ENCODE results near the gene TSPOAP1. TPM values are rescaled to one million over a fixed set of nuclear protein-coding genes. Genes with fewer than 3 reads are reported as not detected.
A peak's percentile ranks its signal among the peaks of the same experiment; 100 is the strongest.

The TSPOAP1 gene
- total and polyA plus RNA-seq, 2 of the 13 experiments (the other 11 are each of a cell fraction or from before 2014, with no cell fraction given), result not detected

DNA sequence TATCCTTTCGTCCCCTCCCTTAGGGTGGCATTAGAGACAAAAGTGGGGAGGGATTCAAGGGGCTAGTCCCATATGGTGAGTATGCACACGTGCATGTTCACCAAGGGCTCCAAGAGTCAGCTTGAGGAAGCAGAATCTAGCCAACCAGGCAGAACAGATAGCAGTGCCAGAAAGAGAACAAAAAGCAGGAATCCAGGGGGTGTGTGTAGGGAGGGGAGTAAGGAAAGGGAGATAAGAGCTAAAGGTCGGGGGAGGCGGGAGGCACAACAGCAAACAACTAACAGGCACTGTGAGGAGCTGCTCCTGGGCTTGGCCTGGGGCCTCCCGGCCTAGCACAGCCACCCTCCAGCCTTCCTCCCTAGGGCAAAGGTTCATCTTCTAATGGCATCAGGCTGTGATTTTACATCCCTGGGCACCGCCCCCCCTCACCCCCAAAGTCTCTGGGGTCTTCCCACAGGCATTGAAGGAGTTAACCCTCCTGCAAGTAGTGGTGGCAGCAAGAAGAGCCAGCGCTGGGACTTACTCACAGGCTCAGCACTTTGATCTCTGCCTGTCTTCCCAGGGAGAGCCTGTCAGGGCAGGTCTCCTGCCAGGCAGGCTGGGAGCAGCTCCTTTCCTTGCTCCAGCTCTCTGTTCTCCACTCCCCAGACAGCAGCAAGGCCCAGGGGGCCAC, 35.8 kb upstream of the TSPOAP1 start (continued):
- TF ChIP-seq, protein P1, sequence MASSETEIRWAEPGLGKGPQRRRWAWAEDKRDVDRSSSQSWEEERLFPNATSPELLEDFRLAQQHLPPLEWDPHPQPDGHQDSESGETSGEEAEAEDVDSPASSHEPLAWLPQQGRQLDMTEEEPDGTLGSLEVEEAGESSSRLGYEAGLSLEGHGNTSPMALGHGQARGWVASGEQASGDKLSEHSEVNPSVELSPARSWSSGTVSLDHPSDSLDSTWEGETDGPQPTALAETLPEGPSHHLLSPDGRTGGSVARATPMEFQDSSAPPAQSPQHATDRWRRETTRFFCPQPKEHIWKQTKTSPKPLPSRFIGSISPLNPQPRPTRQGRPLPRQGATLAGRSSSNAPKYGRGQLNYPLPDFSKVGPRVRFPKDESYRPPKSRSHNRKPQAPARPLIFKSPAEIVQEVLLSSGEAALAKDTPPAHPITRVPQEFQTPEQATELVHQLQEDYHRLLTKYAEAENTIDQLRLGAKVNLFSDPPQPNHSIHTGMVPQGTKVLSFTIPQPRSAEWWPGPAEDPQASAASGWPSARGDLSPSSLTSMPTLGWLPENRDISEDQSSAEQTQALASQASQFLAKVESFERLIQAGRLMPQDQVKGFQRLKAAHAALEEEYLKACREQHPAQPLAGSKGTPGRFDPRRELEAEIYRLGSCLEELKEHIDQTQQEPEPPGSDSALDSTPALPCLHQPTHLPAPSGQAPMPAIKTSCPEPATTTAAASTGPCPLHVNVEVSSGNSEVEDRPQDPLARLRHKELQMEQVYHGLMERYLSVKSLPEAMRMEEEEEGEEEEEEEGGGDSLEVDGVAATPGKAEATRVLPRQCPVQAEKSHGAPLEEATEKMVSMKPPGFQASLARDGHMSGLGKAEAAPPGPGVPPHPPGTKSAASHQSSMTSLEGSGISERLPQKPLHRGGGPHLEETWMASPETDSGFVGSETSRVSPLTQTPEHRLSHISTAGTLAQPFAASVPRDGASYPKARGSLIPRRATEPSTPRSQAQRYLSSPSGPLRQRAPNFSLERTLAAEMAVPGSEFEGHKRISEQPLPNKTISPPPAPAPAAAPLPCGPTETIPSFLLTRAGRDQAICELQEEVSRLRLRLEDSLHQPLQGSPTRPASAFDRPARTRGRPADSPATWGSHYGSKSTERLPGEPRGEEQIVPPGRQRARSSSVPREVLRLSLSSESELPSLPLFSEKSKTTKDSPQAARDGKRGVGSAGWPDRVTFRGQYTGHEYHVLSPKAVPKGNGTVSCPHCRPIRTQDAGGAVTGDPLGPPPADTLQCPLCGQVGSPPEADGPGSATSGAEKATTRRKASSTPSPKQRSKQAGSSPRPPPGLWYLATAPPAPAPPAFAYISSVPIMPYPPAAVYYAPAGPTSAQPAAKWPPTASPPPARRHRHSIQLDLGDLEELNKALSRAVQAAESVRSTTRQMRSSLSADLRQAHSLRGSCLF (CRISPR knock-in tag; IDR thresholded peaks at IDR 0.05; ENCODE audit: borderline replicate concordance), result no peak
- TF ChIP-seq CHD4 (IDR thresholded peaks at IDR 0.05; ENCODE audit: borderline replicate concordance, low read length) (peak; percentile 59; the same call in 1 of the 2 replicates), ZEB1 (IDR thresholded peaks at IDR 0.05; ENCODE audit: insufficient replicate concordance, low read depth) (peak; percentile 39), XBP1 (CRISPR knock-in tag; IDR thresholded peaks at IDR 0.05) (no peak), ZNF230 (CRISPR knock-in tag; IDR thresholded peaks at IDR 0.05) (no peak), SNRNP70 (IDR thresholded peaks at IDR 0.05; ENCODE audit: low read depth, low read length) (no peak), BCL6 (CRISPR knock-in tag; IDR thresholded peaks at IDR 0.05) (peak; percentile 60), SMC3 (IDR thresholded peaks at IDR 0.05; ENCODE audit: low read length) (no peak), RAD21 (CRISPR knock-in tag; IDR thresholded peaks at IDR 0.05) (peak; percentile 1), KDM4B (CRISPR knock-in tag; IDR thresholded peaks at IDR 0.05) (no peak), KMT2B (CRISPR knock-in tag; IDR thresholded peaks at IDR 0.05) (0 out of 2 replicates have a peak, but pooled peaks have one; percentile 4), CCDC6 (CRISPR knock-in tag; IDR thresholded peaks at IDR 0.05) (no peak), RAD51 (IDR thresholded peaks at IDR 0.05; ENCODE audit: borderline replicate concordance) (no peak), ZNF552 (CRISPR knock-in tag; IDR thresholded peaks at IDR 0.05; ENCODE audit: borderline replicate concordance) (peak; percentile 74; the same call in 1 of the 2 replicates), MED1 (CRISPR knock-in tag; IDR thresholded peaks at IDR 0.05) (peak; percentile 49; the same call in 1 of the 2 replicates), NFIB (CRISPR knock-in tag; IDR thresholded peaks at IDR 0.05; ENCODE audit: borderline replicate concordance) (no peak), ZNF282 (IDR thresholded peaks at IDR 0.05; ENCODE audit: partially characterized antibody) (no peak), STAT5B (CRISPR knock-in tag; IDR thresholded peaks at IDR 0.05) (no peak), CBX5 (CRISPR knock-in tag; IDR thresholded peaks at IDR 0.05; ENCODE audit: borderline replicate concordance) (no peak; the same call in 1 of the 2 replicates), KDM2A (CRISPR knock-in tag; IDR thresholded peaks at IDR 0.05; ENCODE audit: borderline replicate concordance, low read depth) (peak; percentile 59; the same call in 1 of the 2 replicates), TP53 (CRISPR knock-in tag; conservative IDR thresholded peaks at IDR 0.05) (no peak), NFKBIZ (CRISPR knock-in tag; IDR thresholded peaks at IDR 0.05) (no peak; the same call in 1 of the 2 replicates), PTBP1 (IDR thresholded peaks at IDR 0.05; ENCODE audit: low read depth, low read length, poor library complexity, severe bottlenecking) (no peak)
- TF ChIP-seq, protein P2, sequence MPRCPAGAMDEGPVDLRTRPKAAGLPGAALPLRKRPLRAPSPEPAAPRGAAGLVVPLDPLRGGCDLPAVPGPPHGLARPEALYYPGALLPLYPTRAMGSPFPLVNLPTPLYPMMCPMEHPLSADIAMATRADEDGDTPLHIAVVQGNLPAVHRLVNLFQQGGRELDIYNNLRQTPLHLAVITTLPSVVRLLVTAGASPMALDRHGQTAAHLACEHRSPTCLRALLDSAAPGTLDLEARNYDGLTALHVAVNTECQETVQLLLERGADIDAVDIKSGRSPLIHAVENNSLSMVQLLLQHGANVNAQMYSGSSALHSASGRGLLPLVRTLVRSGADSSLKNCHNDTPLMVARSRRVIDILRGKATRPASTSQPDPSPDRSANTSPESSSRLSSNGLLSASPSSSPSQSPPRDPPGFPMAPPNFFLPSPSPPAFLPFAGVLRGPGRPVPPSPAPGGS (CRISPR knock-in tag; IDR thresholded peaks at IDR 0.05), result 0 out of 2 replicates have a peak, but pooled peaks have one; percentile 26

All from HepG2 (cell line).